BLaER1 (cell line): ENCODE results near the gene IFI16.
A peak's percentile ranks its signal among the peaks of the same experiment; 100 is the strongest.
"Not testable (repeated sequence)": the region's sequence is repeated elsewhere in the genome, so short reads cannot be mapped to it uniquely, and the experiment has no call there.

ENCODE experiments used
- H3K27ac ChIP-seq: shearing (Covaris generic); formaldehyde crosslinking; 2 replicates; pipeline ENCODE4 v1.8.1; 2022
- H3K27me3 ChIP-seq: shearing (Covaris generic); formaldehyde crosslinking; 2 replicates; pipeline ENCODE4 v1.8.1; 2022
- H3K36me3 ChIP-seq: shearing (Covaris generic); formaldehyde crosslinking; 2 replicates; pipeline ENCODE4 v1.8.1; 2022
- H3K4me1 ChIP-seq: shearing (Covaris generic); formaldehyde crosslinking; 2 replicates; pipeline ENCODE4 v1.8.1; 2022
- H3K4me2 ChIP-seq: shearing (Covaris generic); formaldehyde crosslinking; 2 replicates; pipeline ENCODE4 v1.8.1; 2022
- H3K4me3 ChIP-seq: shearing (Covaris generic); formaldehyde crosslinking; 2 replicates; pipeline ENCODE4 v1.8.1; 2022
- H3K9ac ChIP-seq: shearing (Covaris generic); formaldehyde crosslinking; 2 replicates; pipeline ENCODE4 v1.8.1; 2022
- H3K9me3 ChIP-seq: shearing (Covaris generic); formaldehyde crosslinking; 2 replicates; pipeline ENCODE4 v1.8.1; 2022
- H4K20me1 ChIP-seq: shearing (Covaris generic); formaldehyde crosslinking; 2 replicates; pipeline ENCODE4 v1.8.1; 2022
- Cebpa-rat ChIP-seq: shearing (Covaris generic); IDR thresholded peaks from 2 replicates; pipeline ENCODE4 v1.8.1; 2022

The IFI16 gene

GRCh38 chr1:159007726-159008125 lies 2.0 kb upstream of the IFI16 start:
- H4K20me1 ChIP-seq: no peaks in the 10 kb centered on the region
- no peaks in the 10 kb centered on the region for H3K27me3 ChIP-seq
- no peak overlapping the region for H3K4me3 ChIP-seq
- peaks cover 34% of the 10 kb centered on the region for H3K4me1 ChIP-seq
- TF ChIP-seq Cebpa-rat: no peak
- no peak overlapping the region for H3K9ac ChIP-seq
- no peak overlapping the region for H3K27ac ChIP-seq
- no peaks in the 10 kb centered on the region for H3K9me3 ChIP-seq
- no peaks in the 10 kb centered on the region for H3K36me3 ChIP-seq
- H3K4me2 ChIP-seq: no peak overlapping the region

- Histone ChIP-seq H3K36me3 (peaks cover 5% of the 10 kb centered on the region; the same call in 1 of the 2 replicates), H3K27ac (peak overlapping the region; percentile 90), H3K4me3 (peak overlapping the region; percentile 76), H3K4me2 (peak overlapping the region; percentile 70), H3K9me3 (peaks cover 5% of the 10 kb centered on the region; the same call in 1 of the 2 replicates), H3K27me3 (no peaks in the 10 kb centered on the region), H4K20me1 (no peaks in the 10 kb centered on the region), H3K9ac (0 out of 2 replicates have a peak overlapping the region, but pooled peaks have one; percentile 25), H3K4me1 (peaks cover 44% of the 10 kb centered on the region)
- no peak for TF ChIP-seq Cebpa-rat
These were observed 941 bp upstream of the IFI16 start for GRCh38 chr1:159008744-159009188.

- H3K9ac ChIP-seq: peak overlapping the region; percentile 92
- H3K4me2 ChIP-seq: peak overlapping the region; percentile 70
- H3K9me3 ChIP-seq: peaks cover 10% of the 10 kb centered on the region; the same call in 1 of the 2 replicates
- TF ChIP-seq Cebpa-rat: no peak
- H3K4me3 ChIP-seq: peak overlapping the region; percentile 76
- no peaks in the 10 kb centered on the region for H3K27me3 ChIP-seq
- peak overlapping the region; percentile 90 for H3K27ac ChIP-seq
- H3K4me1 ChIP-seq: peaks cover 49% of the 10 kb centered on the region
- H3K36me3 ChIP-seq: peaks cover 11% of the 10 kb centered on the region; the same call in 1 of the 2 replicates
- no peaks in the 10 kb centered on the region for H4K20me1 ChIP-seq
These were observed 420 bp upstream of the IFI16 start for GRCh38 chr1:159009287-159009686.

- Histone ChIP-seq H3K4me1 (peaks cover 59% of the 10 kb centered on the region), H3K36me3 (peaks cover 22% of the 10 kb centered on the region), H3K27ac (peak overlapping the region; percentile 90), H4K20me1 (no peaks in the 10 kb centered on the region), H3K9ac (peak overlapping the region; percentile 92), H3K4me3 (peak overlapping the region; percentile 76), H3K4me2 (peak overlapping the region; percentile 70), H3K27me3 (no peaks in the 10 kb centered on the region), H3K9me3 (peaks cover 17% of the 10 kb centered on the region)
- no peak for TF ChIP-seq Cebpa-rat
These were observed 684 bp downstream of the IFI16 start for GRCh38 chr1:159010391-159010790.

GRCh38 chr1:159011001-159011400 lies 1.3 kb downstream of the IFI16 start:
- Histone ChIP-seq H3K4me2 (peak overlapping the region; percentile 70), H3K9ac (peak overlapping the region; percentile 92), H3K9me3 (peaks cover 17% of the 10 kb centered on the region), H3K27ac (peak overlapping the region; percentile 90), H3K4me3 (peak overlapping the region; percentile 76), H3K4me1 (peaks cover 59% of the 10 kb centered on the region), H3K36me3 (peaks cover 28% of the 10 kb centered on the region)
- not testable (repeated sequence) for H3K27me3 ChIP-seq, H4K20me1 ChIP-seq

GRCh38 chr1:159011751-159012150 lies 2.0 kb downstream of the IFI16 start:
- H3K4me2 ChIP-seq: peak overlapping the region; percentile 90
- H3K4me3 ChIP-seq: peak overlapping the region; percentile 76
- H3K9ac ChIP-seq: peak overlapping the region; percentile 64

GRCh38 chr1:159012495-159012894 lies 2.8 kb downstream of the IFI16 start:
- Histone ChIP-seq H3K27ac (peak overlapping the region; percentile 90), H3K4me3 (peak overlapping the region; percentile 76), H3K9me3 (peaks cover 17% of the 10 kb centered on the region), H3K4me2 (peak overlapping the region; percentile 90), H3K9ac (peak overlapping the region; percentile 64), H3K27me3 (no peaks in the 10 kb centered on the region), H3K36me3 (peaks cover 43% of the 10 kb centered on the region), H4K20me1 (no peaks in the 10 kb centered on the region), H3K4me1 (peaks cover 56% of the 10 kb centered on the region)
- TF ChIP-seq Cebpa-rat: no peak

More at GRCh38 chr1:159011751-159012150, 2.0 kb downstream of the IFI16 start:
- no peaks in the 10 kb centered on the region for H3K27me3 ChIP-seq
- H3K36me3 ChIP-seq: peaks cover 35% of the 10 kb centered on the region
- no peak for TF ChIP-seq Cebpa-rat
- H3K4me1 ChIP-seq: peaks cover 56% of the 10 kb centered on the region
- H4K20me1 ChIP-seq: no peaks in the 10 kb centered on the region
- H3K9me3 ChIP-seq: peaks cover 17% of the 10 kb centered on the region
- peak overlapping the region; percentile 90 for H3K27ac ChIP-seq

- peaks cover 59% of the 10 kb centered on the region for H3K36me3 ChIP-seq
- H3K27me3 ChIP-seq: no peaks in the 10 kb centered on the region
- no peak overlapping the region for H3K9ac ChIP-seq
- TF ChIP-seq Cebpa-rat: no peak
- H4K20me1 ChIP-seq: no peaks in the 10 kb centered on the region
- peaks cover 17% of the 10 kb centered on the region for H3K9me3 ChIP-seq
- H3K4me2 ChIP-seq: peak overlapping the region; percentile 90
- no peak overlapping the region for H3K27ac ChIP-seq
- H3K4me3 ChIP-seq: peak overlapping the region; percentile 28; the same call in 1 of the 2 replicates
- H3K4me1 ChIP-seq: peaks cover 47% of the 10 kb centered on the region
These were observed 4.4 kb downstream of the IFI16 start for GRCh38 chr1:159014003-159014571.

- Histone ChIP-seq H3K27me3 (no peaks in the 10 kb centered on the region), H3K4me3 (0 out of 2 replicates have a peak overlapping the region, but pooled peaks have one; percentile 21), H3K4me1 (peaks cover 41% of the 10 kb centered on the region), H4K20me1 (no peaks in the 10 kb centered on the region), H3K9me3 (peaks cover 17% of the 10 kb centered on the region), H3K27ac (0 out of 2 replicates have a peak overlapping the region, but pooled peaks have one; percentile 33), H3K9ac (no peak overlapping the region), H3K36me3 (peaks cover 66% of the 10 kb centered on the region), H3K4me2 (peak overlapping the region; percentile 90)
- TF ChIP-seq Cebpa-rat: no peak
These were observed 5.1 kb downstream of the IFI16 start for GRCh38 chr1:159014851-159015250.

GRCh38 chr1:159015440-159015909 lies 5.8 kb downstream of the IFI16 start:
- Histone ChIP-seq H3K4me1 (peaks cover 41% of the 10 kb centered on the region), H4K20me1 (no peaks in the 10 kb centered on the region), H3K27ac (0 out of 2 replicates have a peak overlapping the region, but pooled peaks have one; percentile 33), H3K36me3 (peaks cover 73% of the 10 kb centered on the region), H3K9ac (no peak overlapping the region), H3K9me3 (peaks cover 17% of the 10 kb centered on the region), H3K4me2 (peak overlapping the region; percentile 90), H3K4me3 (0 out of 2 replicates have a peak overlapping the region, but pooled peaks have one; percentile 21), H3K27me3 (no peaks in the 10 kb centered on the region)
- TF ChIP-seq Cebpa-rat: no peak
